ENCODE measurements around the gene SHMT2.

Gene SHMT2

DNA sequence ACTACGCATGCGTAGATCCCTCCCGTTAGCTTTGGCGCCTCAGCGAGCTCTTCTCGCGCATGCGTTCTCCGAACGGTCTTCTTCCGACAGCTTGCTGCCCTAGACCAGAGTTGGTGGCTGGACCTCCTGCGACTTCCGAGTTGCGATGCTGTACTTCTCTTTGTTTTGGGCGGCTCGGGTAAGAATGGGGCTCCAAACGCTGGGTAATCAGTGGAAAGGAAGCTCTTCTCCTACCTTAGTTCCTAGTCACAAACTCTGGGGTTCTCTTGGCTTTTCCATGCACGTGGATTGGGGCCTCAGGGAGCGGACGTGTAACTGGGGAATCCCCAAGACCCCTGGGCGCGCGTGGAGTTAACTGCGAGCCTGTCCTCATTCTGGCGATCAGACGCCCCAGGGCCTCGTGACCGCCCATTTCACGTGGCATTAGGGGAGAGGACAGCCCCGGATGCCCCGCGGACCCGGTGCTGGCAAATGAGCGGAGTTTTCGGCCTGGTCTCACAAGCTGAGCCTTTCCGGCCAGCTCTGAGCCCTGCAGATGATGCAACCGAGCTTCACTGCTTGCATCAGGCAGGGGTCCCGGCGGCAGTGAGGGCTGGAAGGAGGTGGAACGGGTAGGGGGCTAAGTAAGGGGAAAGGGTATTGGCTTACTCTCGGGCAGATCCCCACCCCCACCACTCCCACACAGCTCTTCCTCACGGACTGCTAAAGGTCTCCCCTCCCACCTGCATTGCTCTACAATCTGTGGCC is at the start of gene SHMT2:
Gene SHMT2, plus strand, starts transcription at position 78 of the 747 bp plus-strand sequence. Its CDS starts 68 bp downstream, at position 146.
- peak; percentile 94 for DNase-seq (ENCODE audit: low read depth)
- TF ChIP-seq, protein P1, sequence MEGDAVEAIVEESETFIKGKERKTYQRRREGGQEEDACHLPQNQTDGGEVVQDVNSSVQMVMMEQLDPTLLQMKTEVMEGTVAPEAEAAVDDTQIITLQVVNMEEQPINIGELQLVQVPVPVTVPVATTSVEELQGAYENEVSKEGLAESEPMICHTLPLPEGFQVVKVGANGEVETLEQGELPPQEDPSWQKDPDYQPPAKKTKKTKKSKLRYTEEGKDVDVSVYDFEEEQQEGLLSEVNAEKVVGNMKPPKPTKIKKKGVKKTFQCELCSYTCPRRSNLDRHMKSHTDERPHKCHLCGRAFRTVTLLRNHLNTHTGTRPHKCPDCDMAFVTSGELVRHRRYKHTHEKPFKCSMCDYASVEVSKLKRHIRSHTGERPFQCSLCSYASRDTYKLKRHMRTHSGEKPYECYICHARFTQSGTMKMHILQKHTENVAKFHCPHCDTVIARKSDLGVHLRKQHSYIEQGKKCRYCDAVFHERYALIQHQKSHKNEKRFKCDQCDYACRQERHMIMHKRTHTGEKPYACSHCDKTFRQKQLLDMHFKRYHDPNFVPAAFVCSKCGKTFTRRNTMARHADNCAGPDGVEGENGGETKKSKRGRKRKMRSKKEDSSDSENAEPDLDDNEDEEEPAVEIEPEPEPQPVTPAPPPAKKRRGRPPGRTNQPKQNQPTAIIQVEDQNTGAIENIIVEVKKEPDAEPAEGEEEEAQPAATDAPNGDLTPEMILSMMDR (IDR thresholded peaks at IDR 0.05; ENCODE audit: low read depth, low read length, missing control alignments), result no peak
- peak within 1 kb of the TSS; percentile 79 for H3K4me3 ChIP-seq (ENCODE audit: low read depth, low read length)

DNA sequence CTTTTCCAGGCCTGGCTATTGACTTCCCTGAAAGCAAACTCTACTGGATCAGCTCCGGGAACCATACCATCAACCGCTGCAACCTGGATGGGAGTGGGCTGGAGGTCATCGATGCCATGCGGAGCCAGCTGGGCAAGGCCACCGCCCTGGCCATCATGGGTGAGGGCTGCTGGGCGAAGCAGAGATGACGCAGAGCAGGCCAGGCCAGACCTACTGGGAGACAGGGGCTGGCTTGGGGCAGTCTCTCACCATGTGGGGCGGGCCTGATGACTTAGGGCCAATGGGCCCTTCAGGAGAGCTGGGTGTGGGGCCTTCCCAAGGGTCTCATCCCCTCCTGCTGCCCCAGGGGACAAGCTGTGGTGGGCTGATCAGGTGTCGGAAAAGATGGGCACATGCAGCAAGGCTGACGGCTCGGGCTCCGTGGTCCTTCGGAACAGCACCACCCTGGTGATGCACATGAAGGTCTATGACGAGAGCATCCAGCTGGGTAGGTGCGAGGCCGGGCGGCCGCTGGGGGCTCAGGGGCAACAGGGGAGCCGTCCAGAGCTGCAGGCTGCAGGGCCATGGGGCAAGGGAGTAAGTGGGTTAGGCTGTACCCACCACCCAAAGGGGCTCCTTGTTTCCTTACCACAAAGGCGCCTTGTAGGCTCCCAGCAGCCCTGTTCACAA is 49.1 kb upstream of the SHMT2 start:
- TF ChIP-seq, protein P1 (IDR thresholded peaks at IDR 0.05; ENCODE audit: low read depth, low read length, missing control alignments), result no peak
- no peak for DNase-seq (ENCODE audit: low read depth)
- no peak overlapping the region for H3K4me3 ChIP-seq (ENCODE audit: low read depth, low read length)

- H3K4me3 ChIP-seq (ENCODE audit: low read depth, low read length), result no peak overlapping the region
- TF ChIP-seq, protein P1 (IDR thresholded peaks at IDR 0.05; ENCODE audit: low read depth, low read length, missing control alignments), result no peak
Measured at GRCh38 chr12:57181072-57181471, 48.4 kb upstream of the SHMT2 start.

GRCh38 chr12:57181561-57182155 is 47.9 kb upstream of the SHMT2 start:
- no peak overlapping the region for H3K4me3 ChIP-seq (ENCODE audit: low read depth, low read length)
- TF ChIP-seq, protein P1 (IDR thresholded peaks at IDR 0.05; ENCODE audit: low read depth, low read length, missing control alignments), result no peak
- DNase-seq (ENCODE audit: low read depth), result no peak

More at GRCh38 chr12:57181072-57181471, 48.4 kb upstream of the SHMT2 start:
- DNase-seq (ENCODE audit: low read depth), result no peak

DNA sequence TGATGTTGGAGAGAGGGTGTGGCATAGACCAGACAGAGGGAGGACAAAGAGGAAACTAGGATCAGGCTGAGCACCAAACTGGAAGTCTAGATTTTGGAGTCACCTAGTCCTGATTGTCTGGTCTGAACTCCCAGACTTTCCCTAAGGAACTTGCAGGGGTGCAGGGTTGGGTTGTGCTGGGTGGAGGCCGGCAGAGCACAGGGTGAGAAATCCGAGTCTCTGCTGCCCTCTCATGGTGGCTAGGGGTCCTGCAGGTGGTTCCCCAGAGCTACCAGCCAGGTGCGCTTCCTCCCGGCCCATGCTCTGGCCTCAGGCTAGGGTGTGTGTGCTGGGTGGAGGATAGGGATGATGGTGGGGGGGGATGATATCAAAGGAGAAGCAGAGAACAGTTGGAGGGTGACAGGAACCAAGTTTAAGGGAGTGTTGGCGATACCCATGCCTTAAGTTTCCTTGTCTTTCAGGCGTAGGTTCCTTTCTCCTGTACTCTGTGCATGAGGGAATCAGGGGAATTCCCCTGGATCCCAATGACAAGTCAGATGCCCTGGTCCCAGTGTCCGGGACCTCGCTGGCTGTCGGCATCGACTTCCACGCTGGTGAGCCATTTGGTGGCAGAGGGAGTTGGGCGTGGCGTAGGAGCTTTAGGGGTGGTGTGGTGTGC is 46.5 kb upstream of the SHMT2 start:
- DNase-seq (ENCODE audit: low read depth), result peak; percentile 25
- TF ChIP-seq, protein P1 (IDR thresholded peaks at IDR 0.05; ENCODE audit: low read depth, low read length, missing control alignments), result peak; percentile 97
- no peak overlapping the region for H3K4me3 ChIP-seq (ENCODE audit: low read depth, low read length)

- DNase-seq (ENCODE audit: low read depth), result no peak
- TF ChIP-seq, protein P1 (IDR thresholded peaks at IDR 0.05; ENCODE audit: low read depth, low read length, missing control alignments), result no peak
- no peak overlapping the region for H3K4me3 ChIP-seq (ENCODE audit: low read depth, low read length)
Measured at GRCh38 chr12:57183939-57184725, 45.4 kb upstream of the SHMT2 start.

Data from GM12864 (cell line).